Body of pancreas (tissue), 4 donors: Measurements from ENCODE around the gene CTNS.

Source experiments
- POLR2A ChIP-seq, 3 donors: fragments of 450-650 bp; IDR thresholded peaks; one replicate each; pipeline ENCODE4 v1.6.1; 2016; ENCODE audit warnings: antibody characterized with exemption in 3 of 3, mild to moderate bottlenecking in 2 of 3
- TF ChIP-seq, protein P1 (sequence below), 7 experiments: fragments of 450-650 bp in 4 of 7; fragments of 200-600 bp in 3 of 7; sonication (generic) in 3 of 7; IDR thresholded peaks; one replicate each; pipeline ENCODE4 v1.5.1; 2016 to 2019; ENCODE audit warnings: antibody characterized with exemption in 7 of 7

DNA sequence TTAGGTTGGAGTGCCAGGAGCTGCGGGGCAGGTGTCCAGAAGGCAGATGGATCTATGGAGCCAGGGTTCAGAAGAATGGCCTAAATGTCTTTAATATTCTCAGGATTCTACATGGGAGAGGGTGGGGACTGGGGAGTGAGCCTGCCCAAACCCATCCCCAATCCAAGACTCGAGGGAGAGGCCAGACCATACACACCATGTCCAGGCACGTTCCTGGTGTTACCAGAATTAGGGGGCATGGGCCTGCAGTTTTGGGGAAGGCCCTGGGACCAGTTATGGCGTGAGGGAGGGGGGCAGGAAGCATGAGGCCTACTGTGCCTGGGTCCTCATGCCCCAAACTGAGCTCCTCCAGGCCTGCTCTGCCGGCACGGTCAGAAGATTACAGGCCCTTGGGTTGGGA lies 30.0 kb downstream of the CTNS start:
- no peak for TF ChIP-seq POLR2A (IDR thresholded peaks at IDR 0.05)
- TF ChIP-seq, protein P1, sequence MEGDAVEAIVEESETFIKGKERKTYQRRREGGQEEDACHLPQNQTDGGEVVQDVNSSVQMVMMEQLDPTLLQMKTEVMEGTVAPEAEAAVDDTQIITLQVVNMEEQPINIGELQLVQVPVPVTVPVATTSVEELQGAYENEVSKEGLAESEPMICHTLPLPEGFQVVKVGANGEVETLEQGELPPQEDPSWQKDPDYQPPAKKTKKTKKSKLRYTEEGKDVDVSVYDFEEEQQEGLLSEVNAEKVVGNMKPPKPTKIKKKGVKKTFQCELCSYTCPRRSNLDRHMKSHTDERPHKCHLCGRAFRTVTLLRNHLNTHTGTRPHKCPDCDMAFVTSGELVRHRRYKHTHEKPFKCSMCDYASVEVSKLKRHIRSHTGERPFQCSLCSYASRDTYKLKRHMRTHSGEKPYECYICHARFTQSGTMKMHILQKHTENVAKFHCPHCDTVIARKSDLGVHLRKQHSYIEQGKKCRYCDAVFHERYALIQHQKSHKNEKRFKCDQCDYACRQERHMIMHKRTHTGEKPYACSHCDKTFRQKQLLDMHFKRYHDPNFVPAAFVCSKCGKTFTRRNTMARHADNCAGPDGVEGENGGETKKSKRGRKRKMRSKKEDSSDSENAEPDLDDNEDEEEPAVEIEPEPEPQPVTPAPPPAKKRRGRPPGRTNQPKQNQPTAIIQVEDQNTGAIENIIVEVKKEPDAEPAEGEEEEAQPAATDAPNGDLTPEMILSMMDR (IDR thresholded peaks at IDR 0.05), result no peak
